Measurements from ENCODE around the gene CUL4A. TPM values are rescaled to one million over a fixed set of nuclear protein-coding genes. Genes with fewer than 3 reads are reported as not detected.

Gene CUL4A
- total and polyA plus RNA-seq, 9 of the 15 experiments (the other 6 are each of a cell fraction or from before 2014, with no cell fraction given): 21.1 to 92.0 (median 63.2) TPM

- TF ChIP-seq ZNF124 (CRISPR knock-in tag; IDR thresholded peaks at IDR 0.05): no peak
Observed at GRCh38 chr13:113280126-113280525, 70.7 kb downstream of the CUL4A start (continued).

GRCh38 chr13:113283904-113284303, 74.5 kb downstream of the CUL4A start:
- POLR2A ChIA-PET: no interaction called here
- CTCF ChIA-PET (ENCODE audit: low intra/inter-chr PET ratio): no interaction called here
- no peaks in the 10 kb centered on the region; a peak in 1 of 5 replicates for H3K4me1 ChIP-seq (replicated peaks in 1 of 2; ENCODE audit: control insufficient read depth in 2 of 2, insufficient read depth in 2 of 2, low read length in 2 of 2)
- no peak overlapping the region for H3K4me2 ChIP-seq (ENCODE audit: insufficient read depth, low read length)
- H3K79me2 ChIP-seq (ENCODE audit: control insufficient read depth, insufficient read depth, low read length): no peaks in the 10 kb centered on the region
- no peaks in the 10 kb centered on the region for H3K36me3 ChIP-seq (ENCODE audit: control insufficient read depth, insufficient read depth, low read length)
- H3K4me3 ChIP-seq: no peak overlapping the region
- H3K9me3 ChIP-seq (replicated peaks; ENCODE audit: control insufficient read depth, insufficient read depth, low read depth, low read length): no peaks in the 10 kb centered on the region; the same call in 1 of the 2 replicates
- H3K27me3 ChIP-seq (ENCODE audit: control insufficient read depth in 2 of 2, insufficient read depth in 2 of 2, low read length in 2 of 2): peaks cover 0 to 24% of the 10 kb centered on the region in 2 experiments; a peak in 3 of 5 replicates
- WGBS (ENCODE audit: insufficient coverage, low coverage, missing lambda C conversion rate): 37% methylated on average over 8 of the region's 8 CpGs
- H4K20me1 ChIP-seq (replicated peaks; ENCODE audit: control insufficient read depth, insufficient read depth, low read length): no peaks in the 10 kb centered on the region
- no peak overlapping the region for H3K27ac ChIP-seq (ENCODE audit: extremely low read depth, low read depth, low read length)
- in situ Hi-C loops (cut with MboI) (no loop called here), intact Hi-C loops (cut with micrococcal nuclease) (no loop called here)
- no peak for FAIRE-seq
- no peak overlapping the region for H3K9ac ChIP-seq (ENCODE audit: insufficient read depth in 1 of 2, low read depth in 2 of 2, low read length in 2 of 2)
- no peaks in the 10 kb centered on the region for H3K9me1 ChIP-seq (ENCODE audit: control insufficient read depth, insufficient read depth, low read length)
- no peak for ATAC-seq
- no TSS peak for BruUV-seq (replicated peaks)
- no peak for DNase-seq (ENCODE audit: extremely low read depth in 1 of 4, low spot score in 3 of 4)
- no peak overlapping the region for H2AFZ ChIP-seq (ENCODE audit: low read depth, low read length)
- no peak for TF ChIP-seq ZNF644 (tag; IDR thresholded peaks at IDR 0.05; ENCODE audit: low read depth)
- TF ChIP-seq MNT (conservative IDR thresholded peaks at IDR 0.05): no peak
- TF ChIP-seq ZBTB11 (CRISPR knock-in tag; IDR thresholded peaks at IDR 0.05): no peak
- TF ChIP-seq IRF1 (CRISPR knock-in tag; IDR thresholded peaks at IDR 0.05; ENCODE audit: borderline replicate concordance): no peak
- TF ChIP-seq POLR2H (tag; IDR thresholded peaks at IDR 0.05; ENCODE audit: low read depth): no peak
- TF ChIP-seq PHB2 (IDR thresholded peaks at IDR 0.05; ENCODE audit: low read depth): no peak
- TF ChIP-seq RFX1 (IDR thresholded peaks at IDR 0.05): no peak
- TF ChIP-seq KLF13 (tag; IDR thresholded peaks at IDR 0.05; ENCODE audit: borderline replicate concordance, low read depth): no peak

All from K562 (cell line).